Measurements from ENCODE around the gene DNAJC17.

DNA sequence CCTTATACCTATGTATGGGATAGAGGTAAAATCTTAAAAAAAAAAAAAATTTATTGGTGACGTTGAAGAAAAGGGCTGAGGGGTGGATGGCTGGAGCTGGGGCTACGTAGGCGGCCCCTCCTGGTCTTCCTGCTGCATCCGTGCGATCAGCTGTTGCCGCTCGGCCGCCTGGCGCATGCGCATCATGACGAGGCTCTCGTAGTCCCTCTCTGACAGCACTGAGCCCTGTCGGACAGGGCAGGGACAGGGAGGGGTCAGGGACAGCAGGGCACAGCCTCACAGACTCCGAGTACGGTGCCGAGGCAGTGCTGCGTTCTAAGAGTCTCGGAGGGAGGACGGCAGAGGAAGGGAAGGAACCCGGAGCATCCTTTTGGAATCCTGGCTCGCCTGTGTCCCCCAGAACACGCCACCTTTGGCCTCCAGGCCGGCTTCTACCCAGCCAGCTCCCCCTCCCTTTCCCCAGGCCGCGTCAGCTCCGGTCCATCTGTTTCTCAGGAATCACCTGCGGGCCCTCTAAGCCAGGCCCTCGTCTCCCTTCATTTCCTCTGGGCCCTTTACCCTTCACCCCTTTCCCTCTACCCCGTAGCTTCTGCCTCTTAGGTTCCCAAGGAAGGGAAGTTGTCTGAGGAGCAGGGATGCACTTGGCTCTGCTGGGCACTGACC, 39.3 kb downstream of the DNAJC17 start:
- TF ChIP-seq, protein P1, sequence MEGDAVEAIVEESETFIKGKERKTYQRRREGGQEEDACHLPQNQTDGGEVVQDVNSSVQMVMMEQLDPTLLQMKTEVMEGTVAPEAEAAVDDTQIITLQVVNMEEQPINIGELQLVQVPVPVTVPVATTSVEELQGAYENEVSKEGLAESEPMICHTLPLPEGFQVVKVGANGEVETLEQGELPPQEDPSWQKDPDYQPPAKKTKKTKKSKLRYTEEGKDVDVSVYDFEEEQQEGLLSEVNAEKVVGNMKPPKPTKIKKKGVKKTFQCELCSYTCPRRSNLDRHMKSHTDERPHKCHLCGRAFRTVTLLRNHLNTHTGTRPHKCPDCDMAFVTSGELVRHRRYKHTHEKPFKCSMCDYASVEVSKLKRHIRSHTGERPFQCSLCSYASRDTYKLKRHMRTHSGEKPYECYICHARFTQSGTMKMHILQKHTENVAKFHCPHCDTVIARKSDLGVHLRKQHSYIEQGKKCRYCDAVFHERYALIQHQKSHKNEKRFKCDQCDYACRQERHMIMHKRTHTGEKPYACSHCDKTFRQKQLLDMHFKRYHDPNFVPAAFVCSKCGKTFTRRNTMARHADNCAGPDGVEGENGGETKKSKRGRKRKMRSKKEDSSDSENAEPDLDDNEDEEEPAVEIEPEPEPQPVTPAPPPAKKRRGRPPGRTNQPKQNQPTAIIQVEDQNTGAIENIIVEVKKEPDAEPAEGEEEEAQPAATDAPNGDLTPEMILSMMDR (IDR thresholded peaks at IDR 0.05), result no peak
- TF ChIP-seq POLR2A (IDR thresholded peaks at IDR 0.05), result no peak
